IPS-20b (cell line): Measurements from ENCODE around the gene PRMT7.

ENCODE experiments used
- H3K27ac ChIP-seq: one replicate; pipeline ENCODE4 v1.5.1; 2013; ENCODE audit warnings: low read length
- H3K27me3 ChIP-seq: 2 replicates; pipeline ENCODE4 v1.6.1; 2013; ENCODE audit warnings: mild to moderate bottlenecking, low read length, inconsistent platforms; ENCODE audit not compliant: insufficient read depth
- H3K36me3 ChIP-seq: 2 replicates; pipeline ENCODE4 v1.6.1; 2013; ENCODE audit warnings: low read depth, mild to moderate bottlenecking, inconsistent platforms, low read length, moderate library complexity; ENCODE audit not compliant: insufficient read depth
- H3K4me1 ChIP-seq: 2 replicates; pipeline ENCODE4 v1.6.1; 2013; ENCODE audit warnings: mild to moderate bottlenecking, control low read depth, inconsistent platforms, low read length, moderate library complexity; ENCODE audit not compliant: insufficient read depth
- H3K4me3 ChIP-seq: 2 replicates; pipeline ENCODE4 v1.5.1; 2013; ENCODE audit warnings: mild to moderate bottlenecking, low read length, inconsistent platforms
- H3K9ac ChIP-seq: 2 replicates; pipeline ENCODE4 v1.6.1; 2013; ENCODE audit warnings: low read depth, mild to moderate bottlenecking, inconsistent platforms, low read length, moderate library complexity
- H3K9me3 ChIP-seq: 2 replicates; pipeline ENCODE4 v1.6.1; 2013; ENCODE audit warnings: mild to moderate bottlenecking, low read depth, low read length, inconsistent platforms; ENCODE audit not compliant: insufficient read depth

Gene PRMT7

DNA sequence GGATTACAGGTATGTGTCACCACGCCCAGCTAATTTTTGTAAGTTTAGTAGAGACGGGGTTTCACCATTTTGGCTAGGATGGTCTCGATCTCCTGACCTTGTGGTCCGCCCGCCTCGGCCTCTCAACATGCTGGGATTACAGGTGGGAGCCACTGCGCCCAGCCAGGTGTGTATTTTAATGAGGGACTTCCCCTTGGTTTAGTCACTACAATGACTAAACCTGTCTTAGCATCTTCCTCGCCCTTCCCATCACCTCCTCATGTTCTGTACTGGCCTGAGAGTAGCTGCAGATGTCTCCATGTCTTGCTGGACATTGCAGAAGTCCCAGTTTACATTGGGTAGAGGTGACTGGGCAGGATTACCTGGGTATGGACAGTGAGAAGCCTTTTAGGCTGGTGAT, 36.9 kb upstream of the PRMT7 start:
- Histone ChIP-seq H3K27ac (no peak overlapping the region), H3K4me1 (no peaks in the 10 kb centered on the region), H3K4me3 (no peak overlapping the region), H3K9ac (no peak overlapping the region), H3K9me3 (no peaks in the 10 kb centered on the region), H3K36me3 (peaks cover 14% of the 10 kb centered on the region; the same call in 1 of the 2 replicates), H3K27me3 (no peaks in the 10 kb centered on the region)

DNA sequence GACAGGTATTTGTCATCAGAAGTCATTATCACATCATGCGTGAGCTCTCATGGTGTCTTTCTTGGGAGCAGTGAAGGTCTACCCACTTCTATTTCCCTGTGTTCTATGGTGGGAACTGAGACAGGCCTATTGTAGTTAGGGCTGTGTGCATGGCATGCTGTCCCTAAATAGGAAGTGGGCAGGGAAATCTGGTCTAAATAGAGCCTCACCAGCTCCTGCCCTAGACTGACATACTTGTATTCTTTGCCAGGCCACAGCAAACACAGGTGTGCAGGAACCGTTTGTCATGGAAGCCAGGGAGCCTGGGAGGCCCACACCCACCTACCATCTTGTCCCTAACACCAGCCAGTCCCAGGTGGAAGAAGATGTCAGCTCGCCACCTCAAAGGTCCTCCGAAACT, 36.4 kb upstream of the PRMT7 start:
- Histone ChIP-seq H3K27ac (no peak overlapping the region), H3K9me3 (no peaks in the 10 kb centered on the region), H3K4me3 (no peak overlapping the region), H3K36me3 (peaks cover 14% of the 10 kb centered on the region; the same call in 1 of the 2 replicates), H3K27me3 (no peaks in the 10 kb centered on the region), H3K4me1 (no peaks in the 10 kb centered on the region), H3K9ac (no peak overlapping the region)

DNA sequence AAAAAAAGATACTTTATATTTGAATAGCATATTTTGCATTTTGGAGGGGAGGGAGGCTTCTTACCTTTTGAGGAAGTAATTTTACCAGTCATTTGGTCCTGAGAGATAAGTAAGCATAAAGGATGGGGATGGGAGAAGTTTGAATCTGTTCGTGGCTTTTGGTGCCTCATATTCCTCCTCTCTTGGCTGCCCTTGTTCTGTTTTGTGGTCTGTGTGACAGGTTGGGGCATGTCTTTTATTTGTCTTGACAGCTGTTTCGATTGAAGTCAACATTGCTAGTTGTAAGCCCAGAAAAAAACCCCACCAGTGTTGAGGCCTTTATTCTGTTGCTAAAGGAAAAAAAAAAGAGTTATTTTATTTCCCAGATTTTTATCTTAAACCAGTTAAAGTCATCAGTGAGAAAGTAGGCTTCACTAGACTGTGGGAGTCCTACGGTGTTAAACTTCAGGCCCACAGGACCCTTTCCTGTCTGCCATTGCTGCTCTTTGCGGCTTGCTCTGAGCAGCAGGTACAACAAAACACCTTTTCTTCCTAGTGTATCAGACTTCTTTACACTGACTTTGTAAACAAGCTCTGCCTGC, 35.1 kb upstream of the PRMT7 start:
- H3K36me3 ChIP-seq, result peaks cover 14% of the 10 kb centered on the region; the same call in 1 of the 2 replicates
- H3K4me1 ChIP-seq, result no peaks in the 10 kb centered on the region
- no peaks in the 10 kb centered on the region for H3K27me3 ChIP-seq
- no peak overlapping the region for H3K4me3 ChIP-seq
- H3K27ac ChIP-seq, result no peak overlapping the region
- H3K9me3 ChIP-seq, result no peaks in the 10 kb centered on the region
- H3K9ac ChIP-seq, result no peak overlapping the region

DNA sequence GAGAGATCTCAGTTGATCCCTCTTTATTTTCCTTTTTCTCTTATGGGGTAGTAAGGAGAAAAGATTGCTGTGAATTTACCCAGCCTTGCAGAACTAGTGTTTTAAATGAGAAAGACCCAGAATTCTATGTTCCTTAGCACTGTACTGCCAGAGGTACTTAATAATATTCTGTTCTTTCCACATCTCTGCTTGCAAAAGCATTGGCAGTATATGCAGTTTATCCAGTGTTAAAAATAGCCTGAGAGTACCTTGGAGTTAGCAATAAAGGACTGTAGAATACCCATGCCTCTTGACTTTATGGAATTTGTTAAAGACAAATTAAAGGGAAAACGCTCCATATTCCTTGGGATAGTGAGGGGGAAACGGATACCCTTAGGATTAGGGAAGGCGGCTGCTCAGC, 34.6 kb upstream of the PRMT7 start:
- H3K27ac ChIP-seq, result no peak overlapping the region
- no peaks in the 10 kb centered on the region for H3K9me3 ChIP-seq
- no peak overlapping the region for H3K9ac ChIP-seq
- no peak overlapping the region for H3K4me3 ChIP-seq
- no peaks in the 10 kb centered on the region for H3K27me3 ChIP-seq
- H3K36me3 ChIP-seq, result peaks cover 16% of the 10 kb centered on the region; the same call in 1 of the 2 replicates
- no peaks in the 10 kb centered on the region for H3K4me1 ChIP-seq

DNA sequence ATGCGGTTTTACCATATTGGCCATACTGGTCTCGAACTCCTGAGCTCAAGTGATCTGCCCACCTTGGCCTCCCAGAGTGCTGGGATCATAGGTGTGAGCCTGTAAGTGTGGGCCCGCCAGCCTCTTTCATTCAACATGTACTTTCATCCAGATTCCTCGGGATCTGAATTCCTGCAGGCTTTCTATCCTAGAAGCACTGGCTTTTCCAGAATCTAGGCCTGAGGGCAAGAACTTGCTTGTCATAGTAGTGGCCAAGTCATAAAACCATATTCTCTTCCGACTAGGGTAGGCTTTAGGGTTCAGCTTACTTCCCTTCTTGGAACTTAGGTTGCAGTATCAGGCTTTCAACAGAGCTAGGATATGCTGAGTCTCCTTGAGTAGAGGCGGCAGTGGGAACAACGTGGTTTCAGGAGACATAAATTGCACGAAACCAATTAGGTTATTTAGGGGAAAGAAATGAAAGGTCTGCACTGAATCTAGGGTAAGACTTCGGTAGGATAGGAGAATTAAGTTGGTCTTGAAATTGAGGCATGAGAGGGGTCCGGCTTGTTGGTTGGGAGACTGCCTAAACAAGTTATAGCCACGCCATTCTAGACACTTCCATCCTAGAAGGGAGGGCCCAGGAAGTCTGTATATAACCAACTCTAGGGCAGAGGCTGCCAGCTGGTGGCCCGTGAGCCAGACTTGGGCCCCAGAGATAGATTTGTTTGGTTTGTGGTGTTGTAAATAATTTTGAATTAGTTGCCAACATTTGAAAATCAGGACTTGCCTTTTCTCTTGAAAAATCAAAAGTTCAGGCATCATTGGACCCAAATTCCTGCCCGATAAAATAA, 30.9 kb upstream of the PRMT7 start:
- Histone ChIP-seq H3K27me3 (no peaks in the 10 kb centered on the region), H3K9me3 (no peaks in the 10 kb centered on the region), H3K9ac (no peak overlapping the region), H3K27ac (no peak overlapping the region), H3K4me3 (no peak overlapping the region), H3K36me3 (peaks cover 11% of the 10 kb centered on the region; the same call in 1 of the 2 replicates), H3K4me1 (no peaks in the 10 kb centered on the region)

DNA sequence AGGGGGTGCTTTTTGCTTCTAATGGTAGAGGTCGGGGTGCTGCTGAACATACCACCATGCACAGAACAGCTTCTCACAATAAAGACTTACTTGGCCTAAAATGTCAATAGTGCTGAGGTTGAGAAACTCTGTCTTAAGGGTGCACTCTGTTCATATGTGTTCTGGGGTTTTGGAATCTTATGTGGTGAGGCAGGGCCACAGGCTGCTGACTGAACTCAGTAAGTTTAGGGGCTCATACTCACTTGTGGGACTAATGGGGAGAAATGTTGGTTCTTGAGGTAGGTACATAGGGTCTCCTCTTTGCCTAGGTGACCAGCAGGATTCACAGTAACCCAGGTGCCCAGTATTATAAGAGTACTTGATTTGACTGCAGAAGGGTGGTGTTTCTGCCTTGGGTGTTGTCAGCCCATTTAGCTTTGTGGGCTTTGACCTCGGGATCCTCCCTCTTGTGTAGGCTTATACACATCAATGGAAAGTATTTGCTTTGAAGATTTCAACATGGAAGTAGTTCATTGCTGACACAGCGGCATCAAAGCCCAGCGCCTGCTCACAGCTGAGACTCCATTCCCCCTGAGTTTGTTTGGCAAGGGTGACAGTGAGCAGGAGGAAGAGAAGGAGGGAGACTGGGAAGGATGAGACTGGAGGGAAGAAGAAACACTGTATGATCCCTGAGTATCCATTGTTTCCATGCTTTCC, 29.3 kb upstream of the PRMT7 start:
- no peak overlapping the region for H3K27ac ChIP-seq
- peaks cover 15% of the 10 kb centered on the region; the same call in 1 of the 2 replicates for H3K36me3 ChIP-seq
- no peaks in the 10 kb centered on the region for H3K4me1 ChIP-seq
- no peak overlapping the region for H3K9ac ChIP-seq
- H3K4me3 ChIP-seq, result no peak overlapping the region
- no peaks in the 10 kb centered on the region for H3K9me3 ChIP-seq
- H3K27me3 ChIP-seq, result no peaks in the 10 kb centered on the region

DNA sequence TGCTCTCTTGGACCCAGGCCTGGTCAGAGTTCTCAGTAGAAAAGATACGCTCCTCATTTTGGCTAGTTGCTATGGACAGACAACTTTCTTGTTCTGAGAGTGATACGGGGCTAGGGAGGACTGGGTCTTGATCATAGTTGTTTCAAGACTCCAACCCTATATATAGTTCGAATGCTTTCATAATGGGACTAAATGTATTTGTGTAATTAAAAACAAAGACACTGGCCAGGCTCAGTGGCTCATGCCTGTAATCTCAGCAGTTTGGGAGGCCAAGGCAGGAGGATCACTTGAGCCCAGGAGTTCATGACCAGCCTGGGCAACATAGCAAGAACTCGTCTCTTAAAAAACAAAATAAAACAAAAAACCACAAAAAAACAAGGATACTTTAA, 28.8 kb upstream of the PRMT7 start:
- H3K27ac ChIP-seq, result no peak overlapping the region
- H3K36me3 ChIP-seq, result peaks cover 15% of the 10 kb centered on the region; the same call in 1 of the 2 replicates
- no peak overlapping the region for H3K9ac ChIP-seq
- no peaks in the 10 kb centered on the region for H3K27me3 ChIP-seq
- no peaks in the 10 kb centered on the region for H3K4me1 ChIP-seq
- H3K4me3 ChIP-seq, result no peak overlapping the region
- no peaks in the 10 kb centered on the region for H3K9me3 ChIP-seq

DNA sequence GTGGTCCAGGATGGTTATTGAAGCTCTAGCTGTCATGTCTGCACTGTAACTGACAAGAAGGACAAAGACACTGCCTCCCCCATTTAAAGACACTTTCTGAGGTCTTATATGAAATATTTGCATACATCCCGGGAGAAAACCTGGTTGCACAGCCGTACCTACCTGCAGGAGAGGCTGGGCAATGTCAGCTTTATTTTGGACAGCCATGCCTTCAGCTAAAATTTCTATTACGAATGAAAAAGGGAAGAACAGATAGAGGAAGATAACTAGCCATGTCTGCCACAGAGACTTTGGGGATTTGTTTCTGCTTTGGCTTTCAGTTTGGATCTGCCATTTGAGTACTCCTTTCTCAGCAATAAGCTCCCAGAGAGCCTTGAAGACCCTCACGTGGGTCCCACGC, 27.5 kb upstream of the PRMT7 start:
- Histone ChIP-seq H3K36me3 (peaks cover 28% of the 10 kb centered on the region), H3K9ac (no peak overlapping the region), H3K27me3 (no peaks in the 10 kb centered on the region), H3K4me3 (no peak overlapping the region), H3K9me3 (no peaks in the 10 kb centered on the region), H3K27ac (no peak overlapping the region), H3K4me1 (no peaks in the 10 kb centered on the region)

DNA sequence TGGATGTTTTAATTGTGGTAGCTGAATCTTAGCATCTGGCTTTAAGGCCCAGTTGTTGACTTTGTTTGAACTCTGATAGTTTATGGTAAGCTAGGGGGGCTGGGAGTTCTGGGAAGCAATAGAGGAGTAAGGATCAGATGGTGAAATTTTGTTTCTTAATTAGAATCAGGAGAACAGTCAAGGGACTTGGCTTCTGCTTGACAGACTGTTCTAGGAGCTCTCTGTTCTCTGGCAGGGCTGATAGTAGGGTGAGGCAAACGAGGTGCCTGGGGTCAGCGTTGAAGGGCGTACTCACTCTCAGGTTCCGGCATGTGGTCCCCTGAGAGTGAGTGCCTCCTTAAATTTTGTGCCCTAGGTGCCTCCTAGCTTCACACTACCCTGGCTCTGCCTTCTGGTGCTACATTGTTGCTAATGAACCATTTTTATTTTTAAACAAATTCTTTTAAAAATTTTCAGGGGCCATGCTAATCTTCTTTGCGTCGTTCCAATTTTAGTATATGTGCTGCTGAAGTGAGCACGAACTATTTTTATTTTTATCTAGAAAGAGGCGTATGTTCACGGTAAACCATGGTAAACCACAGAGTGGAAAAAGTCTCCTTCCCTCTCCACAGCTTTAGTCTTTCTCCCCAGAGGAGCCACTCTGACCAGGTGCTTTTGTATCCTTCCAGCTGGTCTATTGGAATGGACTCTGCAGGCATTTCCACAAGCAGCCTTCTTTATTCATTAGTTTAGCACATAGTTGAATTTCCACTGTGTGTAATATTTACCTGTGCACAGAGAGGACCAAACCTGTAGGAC, 26.8 kb upstream of the PRMT7 start:
- no peak overlapping the region for H3K9ac ChIP-seq
- H3K27me3 ChIP-seq, result no peaks in the 10 kb centered on the region
- H3K4me3 ChIP-seq, result no peak overlapping the region
- H3K27ac ChIP-seq, result no peak overlapping the region
- H3K9me3 ChIP-seq, result no peaks in the 10 kb centered on the region
- no peaks in the 10 kb centered on the region for H3K4me1 ChIP-seq
- peaks cover 28% of the 10 kb centered on the region for H3K36me3 ChIP-seq

DNA sequence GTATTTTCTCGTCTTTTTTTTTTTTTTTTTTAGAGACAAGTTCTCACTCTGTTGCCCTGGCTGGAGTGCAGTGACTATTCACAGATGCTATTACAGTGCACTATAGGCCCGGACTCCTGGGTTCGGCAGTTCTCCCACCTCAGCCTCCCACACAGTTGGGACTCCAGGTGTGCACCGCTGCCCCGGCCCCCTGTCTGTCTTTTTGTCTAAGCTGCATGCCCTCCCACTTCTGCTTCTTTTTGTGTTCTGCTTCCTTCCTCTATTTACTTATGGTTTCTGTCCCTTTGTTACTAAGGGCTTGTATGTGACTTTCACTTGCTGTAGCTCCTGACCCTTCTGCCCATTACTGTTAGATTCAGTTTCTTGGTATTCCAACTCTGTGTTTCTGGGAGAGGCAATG, 26.0 kb upstream of the PRMT7 start:
- H3K4me1 ChIP-seq, result no peaks in the 10 kb centered on the region
- H3K27ac ChIP-seq, result no peak overlapping the region
- H3K27me3 ChIP-seq, result no peaks in the 10 kb centered on the region
- no peak overlapping the region for H3K4me3 ChIP-seq
- no peak overlapping the region for H3K9ac ChIP-seq
- no peaks in the 10 kb centered on the region for H3K9me3 ChIP-seq
- H3K36me3 ChIP-seq, result peaks cover 35% of the 10 kb centered on the region

DNA sequence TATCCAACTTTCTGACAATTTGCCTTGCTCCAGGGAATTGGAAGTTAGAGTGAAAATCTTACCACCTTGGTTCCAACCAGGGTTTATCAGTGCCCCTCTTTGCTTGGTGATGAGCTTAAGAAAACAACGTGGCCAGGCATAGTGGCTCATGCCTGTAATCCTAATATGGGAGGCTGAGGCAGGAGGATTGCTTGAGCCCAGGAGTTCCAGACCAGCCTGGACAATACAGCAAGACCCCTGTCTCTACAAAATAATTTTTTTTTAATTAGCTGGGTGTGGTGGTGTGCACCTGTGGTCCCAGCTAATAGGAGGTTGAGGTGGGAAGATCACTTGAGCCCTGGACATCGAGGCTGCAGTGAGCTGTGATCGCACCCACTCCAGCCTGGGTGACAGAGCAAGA, 25.1 kb upstream of the PRMT7 start:
- Histone ChIP-seq H3K9me3 (no peaks in the 10 kb centered on the region), H3K36me3 (peaks cover 37% of the 10 kb centered on the region), H3K27me3 (no peaks in the 10 kb centered on the region), H3K4me3 (no peak overlapping the region), H3K9ac (no peak overlapping the region), H3K27ac (no peak overlapping the region), H3K4me1 (no peaks in the 10 kb centered on the region)
